Measurements from ENCODE around the gene EDEM1. TPM values are rescaled to one million over a fixed set of nuclear protein-coding genes. Genes with fewer than 3 reads are reported as not detected.

Gene EDEM1
- total RNA-seq, 1 donor from 2014 or later: 62.7 TPM

- FAIRE-seq: no peak
- peak overlapping the region; percentile 24 for H3K4me2 ChIP-seq (ENCODE audit: low read length)
These were observed 10.2 kb downstream of the EDEM1 start for GRCh38 chr3:5197470-5198312.

GRCh38 chr3:5198313-5198677, 10.8 kb downstream of the EDEM1 start:
- Histone ChIP-seq H4K20me1 (ENCODE audit: insufficient read depth, low read length) (peaks cover 5% of the 10 kb centered on the region), H3K9ac (ENCODE audit: low read length) (no peak overlapping the region), H3K27me3 (ENCODE audit: insufficient read depth, low read length) (no peaks in the 10 kb centered on the region), H3K27ac (ENCODE audit: low read depth, low read length) (no peak overlapping the region), H3K4me1 (ENCODE audit: insufficient read depth, low read length) (peaks cover 17% of the 10 kb centered on the region), H3K4me3 (ENCODE audit: insufficient read depth, low read depth, low read length) (no peak overlapping the region), H3K36me3 (ENCODE audit: insufficient read depth, low read length) (peaks cover 34% of the 10 kb centered on the region), H3K79me2 (ENCODE audit: insufficient read depth, low read length) (peaks cover 58% of the 10 kb centered on the region), H3K4me2 (ENCODE audit: low read length) (no peak overlapping the region), H3K9me3 (ENCODE audit: insufficient read depth, low read depth, low read length) (no peaks in the 10 kb centered on the region), H2AFZ (ENCODE audit: low read depth, low read length) (no peak overlapping the region)
- Mint-ChIP-seq H3K4me1 (ENCODE audit: low read depth, unreplicated experiment) (peaks cover 46% of the 10 kb centered on the region), H3K9me3 (ENCODE audit: unreplicated experiment) (no peaks in the 10 kb centered on the region), H3K36me3 (ENCODE audit: low read depth, unreplicated experiment) (peaks cover 18% of the 10 kb centered on the region), H3K27me3 (ENCODE audit: low read depth, unreplicated experiment) (no peaks in the 10 kb centered on the region), H3K27ac (ENCODE audit: unreplicated experiment) (peak overlapping the region; percentile 88), H3K4me3 (ENCODE audit: unreplicated experiment) (no peak overlapping the region)
- no peak for FAIRE-seq
- TF ChIP-seq CTCF (IDR thresholded peaks at IDR 0.05; ENCODE audit: insufficient read depth, low read depth, low read length): no peak
- no peak for TF ChIP-seq EZH2 (IDR thresholded peaks at IDR 0.05; ENCODE audit: insufficient read depth, low read length)
- no peak for DNase-seq (ENCODE audit: low read depth)

More at GRCh38 chr3:5197470-5198312, 10.2 kb downstream of the EDEM1 start:
- Histone ChIP-seq H3K36me3 (ENCODE audit: insufficient read depth, low read length) (peaks cover 28% of the 10 kb centered on the region), H2AFZ (ENCODE audit: low read depth, low read length) (no peak overlapping the region), H3K9ac (ENCODE audit: low read length) (peak overlapping the region; percentile 9), H3K27ac (ENCODE audit: low read depth, low read length) (no peak overlapping the region), H3K4me1 (ENCODE audit: insufficient read depth, low read length) (peaks cover 17% of the 10 kb centered on the region), H3K79me2 (ENCODE audit: insufficient read depth, low read length) (peaks cover 64% of the 10 kb centered on the region), H3K9me3 (ENCODE audit: insufficient read depth, low read depth, low read length) (no peaks in the 10 kb centered on the region), H3K27me3 (ENCODE audit: insufficient read depth, low read length) (no peaks in the 10 kb centered on the region), H3K4me3 (ENCODE audit: insufficient read depth, low read depth, low read length) (no peak overlapping the region), H4K20me1 (ENCODE audit: insufficient read depth, low read length) (peaks cover 10% of the 10 kb centered on the region)
- H3K36me3 Mint-ChIP-seq (ENCODE audit: low read depth, unreplicated experiment): peaks cover 15% of the 10 kb centered on the region
- H3K27me3 Mint-ChIP-seq (ENCODE audit: low read depth, unreplicated experiment): no peaks in the 10 kb centered on the region
- peak overlapping the region; percentile 4 for H3K4me3 Mint-ChIP-seq (ENCODE audit: unreplicated experiment)
- TF ChIP-seq CTCF (IDR thresholded peaks at IDR 0.05; ENCODE audit: insufficient read depth, low read depth, low read length) (no peak), EZH2 (IDR thresholded peaks at IDR 0.05; ENCODE audit: insufficient read depth, low read length) (no peak)
- no peaks in the 10 kb centered on the region for H3K9me3 Mint-ChIP-seq (ENCODE audit: unreplicated experiment)
- peaks cover 46% of the 10 kb centered on the region for H3K4me1 Mint-ChIP-seq (ENCODE audit: low read depth, unreplicated experiment)
- peak overlapping the region; percentile 88 for H3K27ac Mint-ChIP-seq (ENCODE audit: unreplicated experiment)
- DNase-seq (ENCODE audit: low read depth): peak; percentile 26
